Measurements from ENCODE around the gene PSMA8. TPM values are rescaled to one million over a fixed set of nuclear protein-coding genes. Genes with fewer than 3 reads are reported as not detected.

PSMA8 gene
- total and polyA plus RNA-seq, 9 donors: 0.12 to 0.25 (median 0.16) TPM; not detected in 5

GRCh38 chr18:26089293-26090129, 44.2 kb upstream of the PSMA8 start:
- intact Hi-C loops (cut with DNase I): no loop called here

GRCh38 chr18:26090130-26091046, 43.3 kb upstream of the PSMA8 start, which contains the start of gene SS18:
TSS of gene SS18 (minus strand) at chr18:26090613. CDS start at chr18:26090569, 44 bp downstream.
- Histone ChIP-seq H3K4me3 (peak within 1 kb of the TSS; percentile 89), H3K9me3 (no peaks in the 10 kb centered on the region), H3K27me3 (no peaks in the 10 kb centered on the region), H3K36me3 (no peaks in the 10 kb centered on the region), H3K4me1 (ENCODE audit: insufficient read depth) (no peaks in the 10 kb centered on the region), H3K27ac (peak within 1 kb of the TSS; percentile 96)
- intact Hi-C loops (cut with DNase I): no loop called here
- 0 to 1% (median 1%) methylated on average over 71 to 89 of the region's 89 CpGs for WGBS, 3 donors
- TF ChIP-seq CTCF (IDR thresholded peaks at IDR 0.05): no peak
- peak; percentile 70 for TF ChIP-seq POLR2A (IDR thresholded peaks at IDR 0.05)
- DNase-seq: peak; percentile 94 to 96 (median 94)

More at GRCh38 chr18:26089293-26090129, 44.2 kb upstream of the PSMA8 start:
- Histone ChIP-seq H3K27me3 (no peaks in the 10 kb centered on the region), H3K27ac (peak overlapping the region; percentile 96), H3K4me1 (ENCODE audit: insufficient read depth) (no peaks in the 10 kb centered on the region), H3K9me3 (no peaks in the 10 kb centered on the region), H3K4me3 (peak overlapping the region; percentile 89), H3K36me3 (no peaks in the 10 kb centered on the region)
- 0 to 2% (median 1%) methylated on average over 23 to 35 of the region's 35 CpGs for WGBS, 3 donors
- no peak for DNase-seq
- TF ChIP-seq EP300 (IDR thresholded peaks at IDR 0.05) (no peak), CTCF (IDR thresholded peaks at IDR 0.05) (no peak), POLR2A (IDR thresholded peaks at IDR 0.05) (no peak)

- intact Hi-C loops (cut with DNase I): no loop called here
- H3K9me3 ChIP-seq: no peaks in the 10 kb centered on the region
- no peaks in the 10 kb centered on the region for H3K36me3 ChIP-seq
- TF ChIP-seq POLR2A (IDR thresholded peaks at IDR 0.05): no peak
- TF ChIP-seq CTCF (IDR thresholded peaks at IDR 0.05): no peak
- no peak for TF ChIP-seq EP300 (IDR thresholded peaks at IDR 0.05)
- peak in 3 of 5 donors; percentile 59 to 71 (median 65) for DNase-seq
- peak overlapping the region; percentile 89 for H3K4me3 ChIP-seq
- H3K27me3 ChIP-seq: no peaks in the 10 kb centered on the region
- 2% methylated on average over 29 of the region's 29 CpGs for WGBS, 3 donors
- no peaks in the 10 kb centered on the region for H3K4me1 ChIP-seq (ENCODE audit: insufficient read depth)
- peak overlapping the region; percentile 96 for H3K27ac ChIP-seq
Measured at GRCh38 chr18:26091047-26091630, 42.5 kb upstream of the PSMA8 start.

GRCh38 chr18:26096852-26097251, 36.8 kb upstream of the PSMA8 start:
- 91 to 100% (median 96%) methylated on average over 1 of the region's 1 CpG for WGBS, 3 donors
- Histone ChIP-seq H3K4me3 (no peak overlapping the region), H3K36me3 (no peaks in the 10 kb centered on the region), H3K27me3 (no peaks in the 10 kb centered on the region), H3K4me1 (ENCODE audit: insufficient read depth) (no peaks in the 10 kb centered on the region), H3K9me3 (no peaks in the 10 kb centered on the region), H3K27ac (no peak overlapping the region)
- no peak for DNase-seq
- intact Hi-C loops (cut with DNase I): no loop called here
- TF ChIP-seq EP300 (IDR thresholded peaks at IDR 0.05) (no peak), CTCF (IDR thresholded peaks at IDR 0.05) (no peak), POLR2A (IDR thresholded peaks at IDR 0.05) (no peak)
